HG03469 (cell line): Measurements from ENCODE around the gene DNAJA1.

ENCODE experiments used
- ATAC-seq: cut with Tn5 transposase; IDR thresholded peaks from one replicate; pipeline ENCODE4 v1.9.1; 2021; ENCODE audit warnings: mild to moderate bottlenecking, moderate library complexity, moderate number of reproducible peaks; ENCODE audit not compliant: unreplicated experiment

The DNAJA1 gene

DNA sequence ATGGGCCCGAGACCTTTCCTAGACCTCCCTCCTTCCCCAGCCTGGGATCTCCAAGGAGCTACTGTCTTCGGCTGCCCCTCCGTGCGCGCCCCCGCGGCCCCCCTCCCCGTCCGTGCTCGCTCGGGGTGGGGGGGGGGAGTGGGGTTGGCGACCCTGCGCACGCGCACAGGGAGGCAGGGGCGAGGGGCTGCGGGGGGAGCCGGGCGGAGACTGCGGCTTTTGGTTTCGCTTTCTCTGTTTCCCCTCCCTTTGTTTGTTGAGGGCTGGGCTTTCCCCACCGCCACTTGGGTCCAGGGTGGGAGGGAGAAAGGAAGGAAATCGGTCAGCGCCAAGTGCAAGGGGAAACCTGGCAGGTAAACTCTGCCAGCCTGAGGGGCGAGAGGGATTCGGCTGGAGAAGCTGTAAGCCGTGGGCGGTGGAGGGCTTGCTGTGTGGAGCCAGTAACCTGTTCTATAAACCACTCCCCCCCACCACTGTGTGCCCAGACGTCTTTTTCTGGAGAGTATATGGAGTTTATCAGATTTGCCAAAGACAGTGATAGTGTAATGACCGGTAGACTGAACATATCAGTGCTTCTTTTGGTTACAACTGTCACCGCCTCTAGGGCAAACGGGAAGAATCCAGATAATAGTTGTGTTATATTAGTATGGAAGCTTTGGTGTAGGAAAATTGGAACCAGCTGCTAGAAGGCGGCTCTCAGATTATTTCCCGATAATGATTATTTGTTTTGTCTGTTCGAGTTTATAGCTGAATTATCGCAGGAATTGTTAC, 684 bp downstream of the DNAJA1 start:
- ATAC-seq = peak; percentile 13

DNA sequence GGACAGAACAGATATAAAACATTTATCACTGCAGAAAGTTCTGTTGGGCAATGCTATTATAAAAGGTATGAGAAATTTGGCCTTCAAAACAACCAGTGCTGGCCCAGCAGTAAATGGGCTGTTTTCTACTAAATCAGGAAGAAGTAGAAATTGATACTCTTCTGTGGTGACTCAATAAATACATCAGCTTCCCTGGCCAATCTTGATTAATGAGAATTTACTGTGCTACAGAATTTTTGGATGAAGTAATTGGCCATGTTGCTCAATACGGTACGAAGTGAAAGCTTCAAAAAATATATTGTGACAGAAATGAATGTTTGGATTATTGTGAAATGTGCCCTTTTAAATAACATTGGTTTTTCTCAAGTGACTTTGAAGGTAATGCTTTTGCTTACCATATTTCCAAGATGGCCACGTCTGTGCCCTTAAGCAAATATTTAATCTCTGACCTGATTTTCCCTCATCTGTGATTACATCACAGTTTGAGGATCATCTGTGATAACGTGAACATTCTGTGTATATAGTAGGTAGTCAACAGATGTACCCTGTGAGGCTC, 4.2 kb downstream of the DNAJA1 start:
- no peak for ATAC-seq

DNA sequence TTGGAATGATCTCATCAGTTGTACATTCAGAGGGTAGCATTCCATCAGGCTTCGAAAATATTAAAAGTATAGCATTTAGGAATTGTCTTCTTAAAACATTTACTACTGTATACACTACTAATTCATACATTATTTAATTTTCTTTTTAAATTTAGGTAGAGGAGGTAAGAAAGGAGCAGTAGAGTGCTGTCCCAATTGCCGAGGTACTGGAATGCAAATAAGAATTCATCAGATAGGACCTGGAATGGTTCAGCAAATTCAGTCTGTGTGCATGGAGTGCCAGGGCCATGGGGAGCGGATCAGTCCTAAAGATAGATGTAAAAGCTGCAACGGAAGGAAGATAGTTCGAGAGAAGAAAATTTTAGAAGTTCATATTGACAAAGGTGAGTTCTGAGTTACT, 5.2 kb downstream of the DNAJA1 start:
- no peak for ATAC-seq

DNA sequence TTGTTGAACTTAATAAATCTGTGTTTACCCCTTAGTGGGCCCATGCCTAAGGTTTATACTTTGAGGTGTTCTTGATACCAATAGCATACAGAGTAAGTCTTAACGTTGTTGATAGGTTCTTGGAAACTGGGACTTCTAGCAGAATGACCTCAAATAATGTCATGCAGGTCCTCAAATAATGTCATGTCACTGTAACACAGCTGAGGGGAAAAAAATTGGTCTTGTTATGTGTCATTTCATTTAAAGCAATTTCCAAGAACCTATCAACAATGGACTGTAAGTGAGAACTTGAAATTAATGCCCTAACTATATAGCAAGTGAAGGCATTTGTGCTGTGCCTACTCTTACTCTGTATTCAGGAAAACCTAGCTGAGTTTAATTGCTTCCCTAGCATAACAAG, 7.2 kb downstream of the DNAJA1 start:
- no peak for ATAC-seq

DNA sequence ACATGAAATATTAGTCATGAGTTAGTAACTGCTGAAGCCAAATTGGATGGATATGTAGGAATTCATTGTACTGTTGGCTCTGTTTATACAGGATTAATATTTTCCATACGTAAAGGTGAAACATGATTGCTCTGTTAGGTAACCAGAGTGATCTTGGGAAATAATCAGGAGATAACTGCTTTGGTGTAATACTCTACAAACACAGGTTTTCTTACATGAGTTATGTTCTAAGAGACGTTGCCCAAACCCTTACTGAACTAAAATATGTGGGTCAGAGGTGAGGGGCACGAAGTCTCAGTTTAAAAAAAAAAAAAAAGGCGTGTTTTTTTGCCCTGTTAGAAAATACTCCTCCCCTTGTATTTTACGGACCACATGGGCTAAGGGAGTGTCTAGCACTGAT, 7.8 kb downstream of the DNAJA1 start:
- ATAC-seq = no peak

DNA sequence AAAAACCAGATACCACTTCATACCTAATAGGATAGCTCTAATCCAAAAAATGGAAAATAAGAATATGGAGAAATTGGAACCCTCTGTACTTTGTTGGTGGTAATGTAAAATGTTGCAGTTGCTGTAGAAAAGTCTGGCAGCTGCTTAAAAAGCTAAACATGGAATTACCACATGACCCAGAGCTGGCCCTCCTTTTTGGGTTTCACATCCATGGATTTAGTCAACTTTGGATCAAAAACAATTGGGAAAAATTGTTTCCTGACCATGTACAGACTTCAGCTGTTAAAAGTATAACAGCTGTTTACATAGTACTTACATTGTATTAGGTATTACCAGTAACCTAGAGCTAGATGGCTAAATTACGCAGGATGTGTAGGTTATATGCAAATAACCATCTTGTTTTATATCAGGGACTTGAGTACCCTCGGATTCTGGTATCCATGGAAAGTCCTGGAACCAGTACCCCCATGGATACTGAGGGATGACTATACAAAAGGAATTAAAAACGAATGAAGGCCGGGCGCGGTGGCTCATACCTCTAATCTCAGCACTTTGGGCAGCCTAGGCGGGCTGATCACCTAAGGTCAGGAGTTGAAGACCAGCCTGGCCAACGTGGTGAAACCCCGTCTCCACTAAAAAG, 15.8 kb downstream of the DNAJA1 start:
- no peak for ATAC-seq

DNA sequence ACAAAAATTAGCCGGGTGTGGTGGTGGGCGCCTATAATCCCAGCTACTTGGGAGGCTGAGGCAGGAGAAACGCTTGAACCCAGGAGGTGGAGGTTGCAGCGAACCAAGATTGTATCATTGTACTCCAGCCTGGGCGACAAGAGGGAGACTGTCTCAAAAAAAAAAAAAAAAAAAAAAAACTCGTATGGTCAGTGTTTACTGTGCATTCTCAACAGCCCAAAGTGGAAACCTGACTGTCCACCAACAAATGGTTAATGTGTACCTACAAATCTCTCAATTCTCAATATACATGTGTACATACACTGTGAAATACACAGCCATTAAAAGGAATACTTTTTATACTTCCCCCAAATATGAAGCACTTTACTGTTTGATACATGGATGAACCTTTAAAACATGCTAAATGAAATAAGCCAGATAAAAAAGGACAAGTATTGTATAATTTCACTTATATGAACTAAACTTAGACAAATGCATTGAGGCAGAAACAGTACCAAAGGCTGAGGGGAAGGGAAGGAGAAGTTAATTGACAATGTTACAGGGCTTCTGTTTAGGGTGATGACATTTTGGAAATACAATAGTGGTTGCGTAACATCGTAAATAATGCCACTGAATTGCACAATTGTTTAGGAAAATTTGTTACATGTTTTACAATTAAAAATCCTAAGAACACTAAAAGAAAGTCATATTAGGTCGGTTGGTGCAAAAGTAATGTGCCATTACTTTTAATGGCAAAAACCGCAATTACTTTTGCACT, 16.5 kb downstream of the DNAJA1 start:
- ATAC-seq = no peak

DNA sequence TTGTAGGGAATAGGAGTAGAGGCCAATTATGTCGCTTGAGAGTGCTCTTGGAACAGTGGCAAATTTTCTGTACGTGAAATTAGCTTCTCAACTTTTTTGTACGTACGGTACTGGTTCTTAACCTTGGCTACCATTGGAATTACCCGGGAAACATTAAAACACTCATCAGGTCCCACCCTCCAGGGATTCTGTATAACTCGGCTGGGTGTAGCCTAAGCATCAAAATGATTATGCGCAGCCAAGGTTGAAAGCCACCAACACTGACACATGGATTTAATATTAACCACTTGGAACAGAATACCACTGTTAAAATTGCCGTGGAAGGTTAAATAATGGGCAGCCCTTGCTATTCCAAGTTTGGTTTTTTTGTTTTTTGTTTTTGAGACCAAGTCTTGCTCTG, 17.4 kb downstream of the DNAJA1 start:
- ATAC-seq = no peak

DNA sequence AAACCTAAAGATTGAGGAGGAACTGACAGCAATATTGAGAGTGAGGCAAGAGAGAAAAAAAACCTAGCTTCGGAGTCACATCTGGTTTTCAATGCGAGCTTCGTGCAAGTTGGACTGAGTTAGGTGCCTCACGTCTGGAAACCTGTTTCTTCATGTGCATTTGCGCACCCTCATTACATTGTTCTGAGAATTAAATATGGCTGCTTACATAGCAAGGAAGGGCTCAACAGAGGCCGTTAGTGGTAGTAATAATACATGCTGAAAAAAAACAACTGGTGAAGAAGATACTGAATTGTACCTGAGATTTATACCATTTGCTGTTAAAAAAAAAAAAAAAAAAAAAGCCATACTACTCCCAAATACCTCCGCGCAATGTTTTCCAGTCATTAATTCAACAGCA, 18.6 kb downstream of the DNAJA1 start:
- ATAC-seq = no peak

DNA sequence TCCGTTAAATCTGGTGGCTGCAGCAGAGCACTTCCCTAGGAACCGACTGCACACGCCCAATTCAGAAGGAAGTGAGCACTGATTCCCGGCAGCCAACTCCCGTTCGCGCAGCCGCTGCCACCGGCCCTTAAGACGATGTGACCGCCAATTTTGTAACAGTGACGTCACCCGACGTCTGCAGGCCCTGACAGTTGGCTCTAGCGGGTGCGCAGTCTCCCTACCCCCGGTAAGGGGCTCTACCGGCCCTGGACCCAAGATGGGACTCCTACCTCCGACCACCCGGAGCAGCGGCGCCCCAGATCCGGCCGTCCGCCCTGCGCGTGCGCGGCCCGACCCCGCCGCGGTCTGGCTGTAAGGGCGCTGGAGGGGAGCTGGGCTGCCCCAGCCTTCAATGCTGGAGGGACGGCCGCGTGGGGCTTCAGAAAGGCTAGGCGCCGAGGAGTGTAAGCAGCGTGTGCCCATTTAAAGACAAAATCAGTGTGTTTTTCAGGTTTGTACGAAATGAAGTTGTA, 19.1 kb downstream of the DNAJA1 start:
- peak; percentile 73 for ATAC-seq

DNA sequence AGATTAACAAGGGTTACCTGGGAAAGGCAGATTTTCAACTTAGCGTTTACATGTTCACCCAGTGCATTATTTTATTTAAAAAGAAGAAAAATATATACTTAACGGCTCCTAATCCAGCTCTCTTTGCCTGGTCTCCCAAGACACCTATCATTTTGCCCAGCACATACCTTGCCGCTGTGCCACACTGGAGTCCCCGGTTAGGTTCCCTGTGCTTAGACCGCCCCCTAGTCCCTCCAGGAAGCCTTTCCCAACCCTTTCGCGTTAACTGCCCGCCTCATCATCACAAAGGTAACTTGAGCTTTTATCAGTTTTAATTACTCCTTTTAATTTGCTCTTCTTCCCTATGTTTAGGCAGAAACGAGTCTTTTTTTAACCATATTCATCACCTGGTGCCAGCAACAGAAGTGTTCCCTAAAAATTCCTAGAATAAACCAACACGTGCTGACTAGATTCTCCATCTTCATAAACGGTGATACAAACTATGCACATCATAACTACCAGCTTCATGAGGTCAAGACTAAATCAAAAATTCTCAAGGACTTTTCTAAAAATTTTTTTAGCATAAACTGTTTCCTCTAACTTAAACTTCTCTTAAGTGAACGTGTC, 19.7 kb downstream of the DNAJA1 start:
- no peak for ATAC-seq

DNA sequence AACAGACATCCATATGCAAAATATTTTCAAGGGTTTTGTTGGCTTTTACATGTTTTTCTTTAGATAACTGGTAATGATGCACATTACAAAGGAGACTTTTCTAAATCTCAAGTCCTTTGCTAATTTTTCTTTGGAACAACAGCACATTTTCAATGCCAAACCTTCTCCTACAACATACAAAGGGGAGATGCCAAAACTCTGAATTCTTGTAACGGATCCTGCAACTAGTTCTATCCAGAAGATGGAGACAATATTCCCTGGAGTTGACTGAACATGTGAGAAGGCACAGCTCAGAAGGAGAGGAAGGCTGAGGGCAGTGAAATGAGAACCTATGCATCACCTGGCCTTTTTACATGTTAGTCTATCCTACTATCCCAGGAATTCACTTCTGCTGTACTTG, 21.0 kb downstream of the DNAJA1 start:
- ATAC-seq = no peak

DNA sequence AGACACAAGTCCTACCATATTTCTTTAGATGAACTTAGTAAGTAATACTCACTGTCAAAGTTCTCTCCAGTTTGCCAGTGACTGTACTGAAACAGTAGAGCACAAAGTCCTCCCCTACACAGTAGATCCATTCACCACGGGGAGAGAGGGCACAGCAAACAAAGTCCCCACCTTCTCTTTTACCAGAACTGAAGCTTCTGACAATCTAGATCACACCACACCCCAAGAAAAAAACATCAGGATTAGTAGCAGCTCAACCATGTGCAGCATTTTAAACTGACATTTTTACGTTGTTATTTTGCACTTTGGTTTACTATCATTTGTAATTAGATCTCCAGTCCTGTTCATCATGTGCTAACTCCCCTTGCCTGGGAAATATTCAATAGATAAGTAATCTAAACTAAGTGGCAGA, 23.0 kb downstream of the DNAJA1 start:
- no peak for ATAC-seq

DNA sequence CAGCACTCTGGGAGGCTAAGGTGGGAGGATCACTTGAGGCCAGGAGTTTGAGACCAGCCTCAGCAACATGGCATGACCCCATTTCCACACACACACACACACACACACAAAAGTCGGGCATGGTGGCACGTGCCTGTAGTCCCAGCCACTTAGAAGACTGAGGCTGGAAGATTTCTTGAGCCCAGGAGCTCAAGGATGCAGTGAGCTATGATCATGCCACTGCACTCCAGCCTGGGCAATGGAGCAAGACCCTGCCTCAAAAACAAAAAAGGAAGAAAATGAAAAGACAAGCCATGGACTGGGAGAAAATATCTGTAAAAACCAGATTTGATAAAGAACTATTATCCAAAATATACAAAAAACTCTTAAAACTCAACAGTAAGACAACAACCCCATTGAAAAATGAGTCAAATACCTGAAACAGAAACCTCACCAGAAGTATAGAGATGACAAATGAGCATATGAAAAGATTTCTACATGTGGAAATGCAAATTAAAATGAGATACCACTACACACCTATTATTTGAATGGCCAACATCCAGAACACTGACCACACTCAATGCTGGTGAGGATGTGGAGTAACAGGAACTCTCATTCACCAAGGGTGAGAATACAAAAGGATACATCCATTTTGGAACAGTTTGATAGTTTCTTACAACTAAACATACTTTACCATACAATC, 24.7 kb downstream of the DNAJA1 start:
- peak; percentile 83 for ATAC-seq

DNA sequence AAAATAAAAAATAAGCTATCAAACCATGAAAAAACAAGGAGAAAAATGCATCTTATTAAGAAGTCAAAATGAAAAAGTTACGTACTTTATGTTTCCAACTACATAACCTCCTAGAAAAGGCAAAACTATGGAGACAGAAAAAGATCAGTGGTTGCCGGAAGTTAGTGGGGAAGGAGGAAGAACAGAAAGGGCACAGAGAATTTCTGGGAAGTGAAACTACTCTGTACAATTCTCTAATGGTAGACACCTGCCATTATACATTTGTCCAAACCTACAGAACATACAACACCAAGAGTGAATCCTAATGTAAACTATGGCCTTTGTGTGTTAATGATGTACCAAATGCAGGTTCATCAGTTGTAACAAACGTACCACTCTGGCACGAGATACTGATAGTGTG, 26.1 kb downstream of the DNAJA1 start:
- no peak for ATAC-seq

DNA sequence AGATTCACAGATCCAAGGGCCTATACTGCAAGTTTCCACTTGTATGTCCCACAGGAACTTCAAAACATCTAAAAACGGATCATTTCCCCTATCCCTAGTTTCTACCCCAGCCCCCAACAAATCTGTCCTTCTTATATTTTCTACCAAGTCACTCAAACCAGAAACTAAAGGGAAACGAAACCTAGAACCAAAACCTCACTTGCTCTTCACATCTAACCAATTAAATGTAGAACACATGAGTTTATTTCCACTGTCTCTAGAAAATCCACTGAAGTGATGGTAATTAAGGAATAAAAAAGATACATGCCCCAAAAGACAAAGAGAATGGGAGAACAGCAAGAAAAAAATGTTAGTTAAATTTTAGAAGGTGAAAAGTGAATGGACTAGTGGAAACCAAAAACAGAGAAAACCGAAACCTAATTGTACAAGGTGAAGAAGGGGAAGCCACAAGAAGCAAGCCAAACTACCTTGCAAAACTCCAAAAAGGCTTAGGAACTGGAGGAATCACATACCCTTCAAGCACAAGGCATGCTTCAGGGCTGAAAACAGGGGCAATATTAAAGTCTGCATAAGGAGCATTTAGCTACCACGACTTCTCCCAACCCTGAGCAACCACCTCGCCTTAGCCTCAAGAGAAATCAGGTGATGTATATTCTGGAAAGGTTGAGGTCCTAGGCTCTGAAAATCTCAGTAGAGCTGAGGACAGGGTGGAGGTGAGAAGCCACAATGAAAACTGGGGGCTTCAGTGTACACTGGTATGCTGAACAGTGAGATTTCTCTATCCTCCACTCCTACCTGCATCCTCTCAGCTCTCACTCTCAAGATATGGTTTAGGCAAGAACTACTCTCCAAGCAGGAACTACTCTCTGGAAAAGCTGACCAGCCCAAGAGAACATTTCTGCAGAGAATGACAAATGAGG, 40.3 kb downstream of the DNAJA1 start:
- ATAC-seq = peak; percentile 56

DNA sequence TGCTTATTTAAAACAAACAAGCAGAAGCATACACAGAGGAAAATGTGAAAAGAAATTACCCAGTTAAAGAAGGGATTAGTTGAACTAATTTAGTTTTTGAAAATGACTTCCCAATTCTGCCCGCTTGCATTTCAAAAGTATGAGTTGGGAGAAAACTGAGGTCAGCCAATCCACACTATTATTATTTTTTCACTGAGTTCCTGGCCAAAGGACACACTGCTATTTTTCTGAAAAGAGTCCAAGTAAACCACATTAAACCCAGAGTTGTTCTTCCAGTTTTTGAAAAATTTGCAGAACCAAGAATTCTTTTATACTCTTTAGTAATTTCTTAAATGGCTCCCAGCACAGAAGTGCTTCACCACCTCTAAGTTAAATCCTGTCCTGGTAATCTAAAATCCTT, 43.9 kb downstream of the DNAJA1 start:
- no peak for ATAC-seq

DNA sequence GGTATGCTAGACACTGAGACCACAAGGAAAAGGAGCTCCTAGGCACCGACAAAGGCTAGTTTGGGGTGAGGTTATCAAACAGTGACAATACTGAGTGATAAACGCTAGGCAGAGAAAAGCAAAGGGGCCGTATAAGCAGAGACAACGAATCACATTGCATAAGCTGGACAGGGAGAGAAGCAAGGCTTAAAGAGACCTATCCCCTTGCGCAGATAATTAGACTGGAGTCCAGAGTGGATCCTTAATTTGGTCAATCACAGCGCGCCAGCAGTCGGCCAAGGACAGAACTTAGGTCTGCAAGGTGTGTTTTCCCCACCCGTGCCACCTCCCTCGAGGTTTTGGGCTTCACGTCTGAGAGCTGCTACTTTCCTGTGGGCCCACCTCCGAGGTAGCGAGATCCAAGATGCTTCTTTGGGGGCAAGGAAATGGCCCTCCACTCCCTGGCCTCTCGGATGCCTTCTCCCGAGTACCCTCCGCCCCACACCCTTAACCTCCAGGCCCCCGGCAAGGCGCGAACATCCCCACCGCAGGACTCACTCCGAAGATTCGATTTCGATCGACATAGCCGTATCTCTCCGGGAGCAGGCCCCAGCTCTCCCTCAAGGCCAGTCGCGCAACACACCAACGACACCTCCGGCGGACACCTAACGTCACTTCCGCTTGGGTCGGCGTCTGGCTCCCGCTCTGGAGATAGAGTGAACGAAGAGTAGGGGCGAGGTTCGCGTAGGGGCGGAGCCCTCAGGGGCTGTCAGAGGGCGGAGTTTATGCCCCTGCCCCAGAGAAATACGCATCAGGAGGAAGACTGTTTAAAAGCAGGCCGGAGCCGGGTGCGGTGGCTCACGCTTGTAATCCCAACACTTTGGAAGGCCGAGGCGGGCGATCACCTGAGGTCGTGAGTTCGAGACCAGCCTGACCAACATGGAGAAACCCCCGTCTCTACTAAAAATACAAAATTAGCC, 51.3 kb downstream of the DNAJA1 start, which contains the start of gene SMU1:
TSS of gene SMU1 (minus strand) at position 629 of the 959 bp plus-strand sequence. CDS start at position 563, 66 bp downstream.
- peak; percentile 98 for ATAC-seq
